HFFc6 (cell line): ENCODE data around the gene MSH5. TPM values are rescaled to one million over a fixed set of nuclear protein-coding genes. Genes with fewer than 3 reads are reported as not detected.

Experiments used
- DNase-seq: peaks from one replicate; pipeline ENCODE4 v3.0.0-alpha.2; 2018
- H3K27ac Mint-ChIP-seq: 2 replicates; pipeline ENCODE4 v1.8.0; 2020; ENCODE audit warnings: mild to moderate bottlenecking, mixed read lengths
- H3K27me3 Mint-ChIP-seq: 2 replicates; pipeline ENCODE4 v1.8.0; 2021; ENCODE audit warnings: mild to moderate bottlenecking, moderate library complexity, mixed read lengths; ENCODE audit not compliant: insufficient read depth
- H3K36me3 Mint-ChIP-seq: 2 replicates; pipeline ENCODE4 v1.8.0; 2021; ENCODE audit warnings: low read depth, mixed read lengths
- H3K4me1 Mint-ChIP-seq: 2 replicates; pipeline ENCODE4 v1.8.0; 2020; ENCODE audit warnings: low read depth, mixed read lengths
- H3K4me3 Mint-ChIP-seq: 2 replicates; pipeline ENCODE4 v1.8.0; 2020; ENCODE audit warnings: mild to moderate bottlenecking, moderate library complexity, mixed read lengths
- H3K9me3 Mint-ChIP-seq: 2 replicates; pipeline ENCODE4 v1.8.0; 2020; ENCODE audit warnings: mild to moderate bottlenecking, mixed read lengths
- total RNA-seq, 6 experiments: library from RNA; stranded (reverse); fragmentation: NEBNext Ultra II Directional; extraction: Animal tissue kit (Norgen Biotek cat#: 25700); gene quantifications; 2 replicates in 1 of 6; 3 replicates in 5 of 6; pipeline ENCODE4 v1.2.3, GENCODE V29; 2021
- TF ChIP-seq, protein P1 (sequence below): fragments of 200-600 bp; sonication (generic); IDR thresholded peaks from 2 replicates; pipeline ENCODE4 v1.5.0; 2021; ENCODE audit warnings: antibody characterized with exemption, mild to moderate bottlenecking

The MSH5 gene
- total RNA-seq, 6 experiments from 2014 or later, result 7.4 to 14.8 (median 12.6) TPM

DNA sequence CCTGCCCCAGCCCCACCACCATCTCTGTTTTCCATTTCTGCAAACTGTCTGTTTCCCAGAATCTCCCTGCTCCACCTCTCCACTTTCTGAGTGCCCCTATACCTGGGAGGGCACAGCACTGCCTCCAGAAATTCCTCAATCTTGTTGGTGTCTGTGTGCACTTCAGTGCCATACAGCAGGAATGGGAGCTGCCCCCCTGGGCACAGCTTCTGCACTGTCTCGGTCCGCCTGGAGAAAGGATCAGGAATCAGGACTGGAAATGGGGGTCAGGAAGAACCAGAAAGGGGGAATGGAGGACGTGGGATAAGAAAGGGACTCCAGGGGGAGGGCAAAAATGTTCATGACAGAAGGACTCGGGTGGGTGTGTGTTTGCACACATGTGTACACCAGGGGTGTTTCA is 6.1 kb upstream of the MSH5 start:
- Mint-ChIP-seq H3K4me3 (peak overlapping the region; percentile 98), H3K36me3 (peaks cover 46% of the 10 kb centered on the region), H3K4me1 (peaks cover 70% of the 10 kb centered on the region), H3K27me3 (peaks cover 2% of the 10 kb centered on the region), H3K27ac (peak overlapping the region; percentile 92), H3K9me3 (no peaks in the 10 kb centered on the region)
- DNase-seq, result no peak
- TF ChIP-seq, protein P1, sequence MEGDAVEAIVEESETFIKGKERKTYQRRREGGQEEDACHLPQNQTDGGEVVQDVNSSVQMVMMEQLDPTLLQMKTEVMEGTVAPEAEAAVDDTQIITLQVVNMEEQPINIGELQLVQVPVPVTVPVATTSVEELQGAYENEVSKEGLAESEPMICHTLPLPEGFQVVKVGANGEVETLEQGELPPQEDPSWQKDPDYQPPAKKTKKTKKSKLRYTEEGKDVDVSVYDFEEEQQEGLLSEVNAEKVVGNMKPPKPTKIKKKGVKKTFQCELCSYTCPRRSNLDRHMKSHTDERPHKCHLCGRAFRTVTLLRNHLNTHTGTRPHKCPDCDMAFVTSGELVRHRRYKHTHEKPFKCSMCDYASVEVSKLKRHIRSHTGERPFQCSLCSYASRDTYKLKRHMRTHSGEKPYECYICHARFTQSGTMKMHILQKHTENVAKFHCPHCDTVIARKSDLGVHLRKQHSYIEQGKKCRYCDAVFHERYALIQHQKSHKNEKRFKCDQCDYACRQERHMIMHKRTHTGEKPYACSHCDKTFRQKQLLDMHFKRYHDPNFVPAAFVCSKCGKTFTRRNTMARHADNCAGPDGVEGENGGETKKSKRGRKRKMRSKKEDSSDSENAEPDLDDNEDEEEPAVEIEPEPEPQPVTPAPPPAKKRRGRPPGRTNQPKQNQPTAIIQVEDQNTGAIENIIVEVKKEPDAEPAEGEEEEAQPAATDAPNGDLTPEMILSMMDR, result no peak

- peak overlapping the region; percentile 98 for H3K4me3 Mint-ChIP-seq
- H3K27me3 Mint-ChIP-seq, result peaks cover 2% of the 10 kb centered on the region
- no peaks in the 10 kb centered on the region for H3K9me3 Mint-ChIP-seq
- peaks cover 46% of the 10 kb centered on the region for H3K36me3 Mint-ChIP-seq
- no peak for DNase-seq
- H3K27ac Mint-ChIP-seq, result peak overlapping the region; percentile 92
- TF ChIP-seq, protein P1, result no peak
- H3K4me1 Mint-ChIP-seq, result peaks cover 71% of the 10 kb centered on the region
Observed at GRCh38 chr6:31734247-31734820, 5.5 kb upstream of the MSH5 start.

DNA sequence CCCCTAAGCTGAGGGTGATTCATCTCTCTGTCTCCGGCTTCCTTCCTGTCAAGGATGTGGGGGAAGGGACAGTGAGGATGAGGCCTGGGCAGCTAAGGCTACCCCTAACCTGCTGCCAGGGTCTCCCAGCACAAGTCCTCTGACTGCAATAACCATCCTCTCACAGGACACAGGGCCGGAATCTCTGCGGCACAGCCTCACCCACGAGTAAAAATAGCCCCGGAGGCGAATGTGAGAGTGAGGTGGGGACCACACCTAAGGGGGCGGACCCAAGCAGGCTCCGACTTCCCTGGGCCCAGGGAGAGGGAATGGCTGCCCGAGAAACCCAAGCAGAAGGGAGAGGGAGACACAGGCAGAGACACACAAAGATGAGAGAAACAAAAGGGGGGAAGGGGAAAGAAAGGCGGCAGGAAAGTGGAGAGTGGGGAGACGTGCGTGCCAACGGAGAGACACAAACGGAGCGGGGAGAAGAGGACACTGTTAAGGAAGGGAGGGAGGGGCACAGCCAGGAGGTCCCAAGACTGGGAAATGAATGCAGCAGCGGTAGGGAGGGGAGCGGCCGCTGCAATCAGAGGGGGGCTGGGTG is 4.9 kb upstream of the MSH5 start:
- H3K27me3 Mint-ChIP-seq, result peaks cover 2% of the 10 kb centered on the region
- no peaks in the 10 kb centered on the region for H3K9me3 Mint-ChIP-seq
- peak; percentile 60 for DNase-seq
- TF ChIP-seq, protein P1, result no peak
- H3K36me3 Mint-ChIP-seq, result peaks cover 46% of the 10 kb centered on the region
- peak overlapping the region; percentile 98 for H3K4me3 Mint-ChIP-seq
- H3K27ac Mint-ChIP-seq, result peak overlapping the region; percentile 92
- peaks cover 75% of the 10 kb centered on the region for H3K4me1 Mint-ChIP-seq

DNA sequence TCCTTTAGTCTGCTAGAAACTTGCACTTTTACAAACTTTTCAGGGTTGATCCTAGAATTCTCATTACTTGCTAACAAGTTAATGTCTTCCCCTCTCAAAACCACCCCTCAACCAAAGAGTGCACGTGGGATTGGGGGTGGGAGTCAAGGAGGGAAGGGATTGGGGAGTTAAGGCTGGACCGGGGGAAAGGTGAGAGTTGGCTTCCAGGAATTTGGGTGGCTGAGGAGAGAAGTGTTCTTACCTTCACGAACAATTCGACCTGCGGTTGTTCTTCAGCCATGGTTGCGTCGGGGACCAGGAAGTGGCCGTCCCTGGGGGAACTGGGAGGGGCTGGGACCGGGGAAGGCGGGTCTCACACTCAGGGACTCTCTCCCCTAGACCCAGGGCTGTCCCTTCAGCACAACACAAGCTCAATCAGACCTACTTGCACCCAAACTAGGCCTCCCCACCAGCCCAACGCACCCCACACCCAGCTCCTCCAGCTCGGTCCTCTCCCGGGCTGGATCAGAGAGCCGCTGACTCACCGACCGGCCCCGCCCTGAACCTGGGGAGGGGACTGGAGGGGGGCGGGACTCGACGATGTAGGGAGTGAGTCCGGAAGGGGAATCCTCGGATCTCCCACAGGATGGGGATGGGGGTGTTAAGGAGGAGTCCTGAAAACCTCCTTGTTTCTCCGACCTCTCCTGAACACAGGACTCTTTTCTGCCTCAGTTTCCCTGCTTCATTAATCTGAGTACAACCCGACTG is 3.6 kb upstream of the MSH5 start, which contains the start of gene CLIC1:
TSS of gene CLIC1 (minus strand) at position 510 of the 747 bp plus-strand sequence. CDS start at position 280, 230 bp downstream.
- no peaks in the 10 kb centered on the region for H3K9me3 Mint-ChIP-seq
- peaks cover 74% of the 10 kb centered on the region for H3K4me1 Mint-ChIP-seq
- TF ChIP-seq, protein P1, result no peak
- H3K27me3 Mint-ChIP-seq, result no peaks in the 10 kb centered on the region; the same call in none of the 2 replicates
- peaks cover 39% of the 10 kb centered on the region for H3K36me3 Mint-ChIP-seq
- H3K4me3 Mint-ChIP-seq, result peak within 1 kb of the TSS; percentile 98
- peak; percentile 79 for DNase-seq
- H3K27ac Mint-ChIP-seq, result peak within 1 kb of the TSS; percentile 92

DNA sequence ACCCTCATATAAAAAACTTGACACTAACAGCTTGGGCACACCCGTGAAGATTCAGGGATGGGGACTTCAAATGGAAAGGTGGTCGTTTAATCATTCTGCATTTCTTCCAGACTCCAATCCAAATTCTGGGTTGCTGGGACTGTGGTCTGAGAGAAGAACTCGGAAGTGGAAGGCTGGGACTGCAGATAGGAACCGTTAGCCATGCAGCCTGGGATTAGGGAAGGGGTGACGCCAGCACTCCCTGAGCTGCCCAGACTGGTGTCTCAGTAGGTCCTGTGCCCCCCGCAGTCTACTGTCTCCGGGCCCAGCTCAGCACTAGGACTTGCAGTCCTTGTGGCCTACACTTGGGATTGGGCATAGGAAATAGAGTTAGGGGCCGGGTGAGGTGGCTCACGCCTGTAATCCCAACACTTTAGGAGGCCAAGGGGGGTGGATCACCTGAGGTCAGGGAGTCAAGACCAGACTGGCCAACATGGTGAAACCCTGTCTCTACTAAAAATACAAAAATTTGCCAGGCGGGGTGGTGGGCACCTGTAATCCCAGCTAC is 3.0 kb upstream of the MSH5 start:
- DNase-seq, result no peak
- Mint-ChIP-seq H3K27me3 (no peaks in the 10 kb centered on the region; the same call in none of the 2 replicates), H3K36me3 (peaks cover 41% of the 10 kb centered on the region), H3K27ac (peak overlapping the region; percentile 92), H3K4me3 (peak overlapping the region; percentile 98), H3K4me1 (peaks cover 68% of the 10 kb centered on the region), H3K9me3 (no peaks in the 10 kb centered on the region)
- TF ChIP-seq, protein P1, result no peak
